Neural cell (in vitro differentiated cells): ENCODE measurements around the gene SCP2. TPM values are rescaled to one million over a fixed set of nuclear protein-coding genes. Genes with fewer than 3 reads are reported as not detected.
A peak's percentile ranks its signal among the peaks of the same experiment; 100 is the strongest.

Experiments
- H2AFZ ChIP-seq: fragments of 200-600, 300-800 bp; sonication (generic), shearing (Covaris generic); 2 replicates; pipeline ENCODE4 v1.6.0; 2014; ENCODE audit warnings: low read depth, mild to moderate bottlenecking, antibody characterized with exemption, low read length, moderate library complexity
- H3F3A ChIP-seq: fragments of 200-600 bp; shearing (Covaris generic); 2 replicates; pipeline ENCODE4 v1.6.1; 2016; ENCODE audit warnings: mild to moderate bottlenecking, moderate library complexity, mixed read lengths, antibody characterized with exemption, low read length; ENCODE audit not compliant: insufficient read depth, poor library complexity, severe bottlenecking
- H3K27ac ChIP-seq: fragments of 200-600, 300-800 bp; sonication (generic), shearing (Covaris generic); 2 replicates; pipeline ENCODE4 v1.5.1; 2014; ENCODE audit warnings: mild to moderate bottlenecking, low read length, moderate library complexity
- H3K27me3 ChIP-seq: fragments of 300-800, 200-600 bp; sonication (generic), shearing (Covaris generic); 2 replicates; pipeline ENCODE4 v1.6.0; 2014; ENCODE audit warnings: mild to moderate bottlenecking, low read depth, low read length, moderate library complexity; ENCODE audit not compliant: insufficient read depth
- H3K36me3 ChIP-seq: fragments of 300-800, 200-600 bp; sonication (generic), shearing (Covaris generic); 2 replicates; pipeline ENCODE4 v1.5.1; 2014; ENCODE audit warnings: mild to moderate bottlenecking, antibody characterized with exemption, low read length, moderate library complexity; ENCODE audit not compliant: insufficient read depth
- H3K4me2 ChIP-seq: fragments of 300-800, 200-600 bp; sonication (generic), shearing (Covaris generic); 2 replicates; pipeline ENCODE4 v1.6.0; 2014; ENCODE audit warnings: mild to moderate bottlenecking, low read length
- H3K4me3 ChIP-seq: fragments of 300-800, 200-600 bp; sonication (generic), shearing (Covaris generic); 2 replicates; pipeline ENCODE4 v1.5.1; 2014; ENCODE audit warnings: mild to moderate bottlenecking, low read length, moderate library complexity
- H3K79me2 ChIP-seq: fragments of 200-600 bp; shearing (Covaris generic); replicated peaks from 2 replicates; pipeline ENCODE4 v1.6.0; 2014; ENCODE audit warnings: mild to moderate bottlenecking, low read length, moderate library complexity; ENCODE audit not compliant: insufficient read depth
- H3K9ac ChIP-seq: fragments of 300-800, 200-600 bp; sonication (generic), shearing (Covaris generic); 2 replicates; pipeline ENCODE4 v1.6.1; 2016; ENCODE audit warnings: mild to moderate bottlenecking, low read length, mixed read lengths
- H3K9me2 ChIP-seq: fragments of 200-600 bp; shearing (Covaris generic); 2 replicates; pipeline ENCODE4 v1.6.1; 2016; ENCODE audit warnings: mild to moderate bottlenecking, low read length, mixed read lengths; ENCODE audit not compliant: insufficient read depth
- H3K9me3 ChIP-seq: fragments of 200-600, 300-800 bp; sonication (generic), shearing (Covaris generic); 2 replicates; pipeline ENCODE4 v1.6.1; 2016; ENCODE audit warnings: mild to moderate bottlenecking, mixed run types, low read length, moderate library complexity, mixed read lengths
- H4K20me1 ChIP-seq: fragments of 200-600 bp; shearing (Covaris generic); 2 replicates; pipeline ENCODE4 v1.6.1; 2016; ENCODE audit warnings: mild to moderate bottlenecking, mixed run types; ENCODE audit not compliant: insufficient read depth
- CTCF ChIP-seq: fragments of 450-650 bp; IDR thresholded peaks from 2 replicates; pipeline ENCODE4 v1.5.1; 2014; ENCODE audit warnings: antibody characterized with exemption, mild to moderate bottlenecking, moderate library complexity; ENCODE audit not compliant: poor library complexity, severe bottlenecking
- EP300 ChIP-seq: fragments of 450-650 bp; conservative IDR thresholded peaks from 2 replicates; pipeline ENCODE4 v1.6.1; 2014; ENCODE audit warnings: antibody characterized with exemption, mild to moderate bottlenecking, moderate library complexity; ENCODE audit not compliant: poor library complexity, severe bottlenecking
- EZH2 ChIP-seq: fragments of 200-600, 300-800 bp; shearing (Covaris generic), sonication (generic); IDR thresholded peaks from 2 replicates; pipeline ENCODE4 v1.6.1; 2014; ENCODE audit warnings: antibody characterized with exemption, low read length, borderline replicate concordance, mild to moderate bottlenecking; ENCODE audit not compliant: insufficient read depth, poor library complexity, severe bottlenecking
- MXI1 ChIP-seq: fragments of 450-650 bp; conservative IDR thresholded peaks from 2 replicates; pipeline ENCODE4 v1.6.1; 2014; ENCODE audit warnings: antibody characterized with exemption, mild to moderate bottlenecking; ENCODE audit not compliant: poor library complexity, severe bottlenecking
- POLR2AphosphoS5 ChIP-seq: IDR thresholded peaks from 2 replicates; pipeline ENCODE4 v1.6.1; 2012
- RAD21 ChIP-seq: fragments of 450-650 bp; conservative IDR thresholded peaks from 2 replicates; pipeline ENCODE4 v1.6.1; 2014; ENCODE audit warnings: antibody characterized with exemption, mild to moderate bottlenecking, moderate library complexity
- SMC3 ChIP-seq: fragments of 450-650 bp; conservative IDR thresholded peaks from 2 replicates; pipeline ENCODE4 v1.6.1; 2014; ENCODE audit warnings: antibody characterized with exemption, mild to moderate bottlenecking, moderate library complexity; ENCODE audit not compliant: poor library complexity
- TAF1 ChIP-seq: IDR thresholded peaks from 2 replicates; pipeline ENCODE4 v1.6.1; 2012; ENCODE audit warnings: low read depth
- polyA plus RNA-seq: library from polyadenylated mRNA; depleted of rRNA; stranded (reverse); fragments of >200 nt; gene quantifications from 2 replicates; pipeline ENCODE4 v1.2.3, GENCODE V29; 2014
- TF ChIP-seq, protein P1 (sequence below): IDR thresholded peaks from 2 replicates; pipeline ENCODE4 v1.6.1; 2012; ENCODE audit warnings: borderline replicate concordance

Gene SCP2
- polyA plus RNA-seq, 1 donor from 2014 or later = 182 TPM

- Histone ChIP-seq H3K9me2 (no peaks in the 10 kb centered on the region), H4K20me1 (no peaks in the 10 kb centered on the region), H3K79me2 (no peaks in the 10 kb centered on the region), H3F3A (no peaks in the 10 kb centered on the region), H3K9ac (no peak overlapping the region), H2AFZ (no peak overlapping the region), H3K36me3 (peaks cover 6% of the 10 kb centered on the region), H3K4me3 (peak overlapping the region; percentile 1), H3K4me2 (no peak overlapping the region), H3K27ac (peak overlapping the region; percentile 16), H3K27me3 (no peaks in the 10 kb centered on the region), H3K9me3 (no peaks in the 10 kb centered on the region)
- TF ChIP-seq CTCF = no peak
- no peak for TF ChIP-seq MXI1
- no peak for TF ChIP-seq SMC3
Measured at GRCh38 chr1:53048960-53049573, 122.0 kb downstream of the SCP2 start.

DNA sequence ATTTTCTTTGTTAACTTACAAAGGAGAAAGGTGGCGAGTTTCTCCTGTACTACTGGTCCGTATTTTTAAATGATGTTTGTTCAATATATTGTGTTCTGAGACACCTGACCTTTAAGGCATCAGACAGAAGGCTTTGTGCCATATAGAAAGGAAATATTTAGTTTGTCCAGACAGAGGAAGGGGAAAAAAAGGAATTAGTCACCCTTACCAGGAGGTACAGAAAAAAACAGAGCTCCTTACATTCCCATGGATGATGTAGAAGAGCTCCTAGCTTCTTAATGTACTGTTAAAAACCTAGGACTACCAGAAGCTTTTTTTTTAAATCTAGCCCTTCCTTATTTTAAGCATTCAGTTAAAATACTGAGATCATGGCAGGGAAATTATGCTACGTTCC is 122.5 kb downstream of the SCP2 start:
- H3F3A ChIP-seq = no peaks in the 10 kb centered on the region
- no peak overlapping the region for H3K9ac ChIP-seq
- H3K27ac ChIP-seq = peak overlapping the region; percentile 16
- no peak overlapping the region for H2AFZ ChIP-seq
- H3K27me3 ChIP-seq = no peaks in the 10 kb centered on the region
- no peaks in the 10 kb centered on the region for H3K9me2 ChIP-seq
- TF ChIP-seq MXI1 (no peak), EZH2 (no peak), TAF1 (no peak), SMC3 (no peak), CTCF (no peak), EP300 (no peak), RAD21 (no peak), POLR2AphosphoS5 (no peak)
- TF ChIP-seq, protein P1, sequence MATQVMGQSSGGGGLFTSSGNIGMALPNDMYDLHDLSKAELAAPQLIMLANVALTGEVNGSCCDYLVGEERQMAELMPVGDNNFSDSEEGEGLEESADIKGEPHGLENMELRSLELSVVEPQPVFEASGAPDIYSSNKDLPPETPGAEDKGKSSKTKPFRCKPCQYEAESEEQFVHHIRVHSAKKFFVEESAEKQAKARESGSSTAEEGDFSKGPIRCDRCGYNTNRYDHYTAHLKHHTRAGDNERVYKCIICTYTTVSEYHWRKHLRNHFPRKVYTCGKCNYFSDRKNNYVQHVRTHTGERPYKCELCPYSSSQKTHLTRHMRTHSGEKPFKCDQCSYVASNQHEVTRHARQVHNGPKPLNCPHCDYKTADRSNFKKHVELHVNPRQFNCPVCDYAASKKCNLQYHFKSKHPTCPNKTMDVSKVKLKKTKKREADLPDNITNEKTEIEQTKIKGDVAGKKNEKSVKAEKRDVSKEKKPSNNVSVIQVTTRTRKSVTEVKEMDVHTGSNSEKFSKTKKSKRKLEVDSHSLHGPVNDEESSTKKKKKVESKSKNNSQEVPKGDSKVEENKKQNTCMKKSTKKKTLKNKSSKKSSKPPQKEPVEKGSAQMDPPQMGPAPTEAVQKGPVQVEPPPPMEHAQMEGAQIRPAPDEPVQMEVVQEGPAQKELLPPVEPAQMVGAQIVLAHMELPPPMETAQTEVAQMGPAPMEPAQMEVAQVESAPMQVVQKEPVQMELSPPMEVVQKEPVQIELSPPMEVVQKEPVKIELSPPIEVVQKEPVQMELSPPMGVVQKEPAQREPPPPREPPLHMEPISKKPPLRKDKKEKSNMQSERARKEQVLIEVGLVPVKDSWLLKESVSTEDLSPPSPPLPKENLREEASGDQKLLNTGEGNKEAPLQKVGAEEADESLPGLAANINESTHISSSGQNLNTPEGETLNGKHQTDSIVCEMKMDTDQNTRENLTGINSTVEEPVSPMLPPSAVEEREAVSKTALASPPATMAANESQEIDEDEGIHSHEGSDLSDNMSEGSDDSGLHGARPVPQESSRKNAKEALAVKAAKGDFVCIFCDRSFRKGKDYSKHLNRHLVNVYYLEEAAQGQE = no peak
- no peaks in the 10 kb centered on the region for H4K20me1 ChIP-seq
- H3K9me3 ChIP-seq = no peaks in the 10 kb centered on the region
- no peak overlapping the region for H3K4me2 ChIP-seq
- peaks cover 6% of the 10 kb centered on the region for H3K36me3 ChIP-seq
- no peak overlapping the region for H3K4me3 ChIP-seq
- H3K79me2 ChIP-seq = no peaks in the 10 kb centered on the region
